Activated T-cell treated with anti-CD3 and anti-CD28 coated beads, Interleukin-2, amount 50 U/mL, for 72 hours (primary cell): ENCODE measurements around the gene HOXD4. TPM values are rescaled to one million over a fixed set of nuclear protein-coding genes. Genes with fewer than 3 reads are reported as not detected.

Experiments used
- ATAC-seq, 2 donors: fragments of 150-1000 bp; cut with Tn5 transposase; replicated peaks in 1 of 2; 2 replicates each; pipeline ENCODE4 v1.10.0; 2021; ENCODE audit warnings: moderate library complexity in 2 of 2, mild to moderate bottlenecking in 1 of 2
- DNase-seq, 2 donors: peaks; one replicate each; pipeline ENCODE4 v3.0.0; 2021 to 2022; ENCODE audit warnings: mixed read lengths in 1 of 2
- H3K27ac Mint-ChIP-seq: one replicate; pipeline ENCODE4 v1.8.0; 2022; ENCODE audit warnings: mild to moderate bottlenecking, moderate library complexity, mixed read lengths
- H3K27me3 Mint-ChIP-seq: one replicate; pipeline ENCODE4 v1.8.0; 2022; ENCODE audit warnings: low read depth, mixed read lengths
- H3K36me3 Mint-ChIP-seq, 2 donors: one replicate each; pipeline ENCODE4 v1.8.0; 2022; ENCODE audit warnings: mixed read lengths in 2 of 2, mild to moderate bottlenecking in 1 of 2; ENCODE audit not compliant: insufficient read depth in 2 of 2
- H3K4me1 Mint-ChIP-seq: one replicate; pipeline ENCODE4 v1.8.0; 2022; ENCODE audit warnings: low read depth, mixed read lengths
- H3K4me3 Mint-ChIP-seq, 2 donors: one replicate each; pipeline ENCODE4 v1.8.0; 2022; ENCODE audit warnings: mild to moderate bottlenecking in 2 of 2, mixed read lengths in 2 of 2, moderate library complexity in 2 of 2
- H3K9me3 Mint-ChIP-seq, 2 donors: one replicate each; pipeline ENCODE4 v1.8.0; 2022; ENCODE audit warnings: mixed read lengths in 2 of 2
- total RNA-seq, 2 donors: library from RNA; stranded (reverse); gene quantifications; one replicate each; pipeline ENCODE4 v1.2.3, GENCODE V29; 2022

Gene HOXD4
- total RNA-seq, 2 donors from 2014 or later, result not detected

- Mint-ChIP-seq H3K9me3 (no peaks in the 10 kb centered on the region), H3K27ac (peak overlapping the region; percentile 15), H3K36me3 (peaks cover 0 to 5% of the 10 kb centered on the region in 2 donors), H3K27me3 (peaks cover 86% of the 10 kb centered on the region), H3K4me3 (peak overlapping the region in 1 of 2 donors; percentile 74), H3K4me1 (peaks cover 35% of the 10 kb centered on the region)
- ATAC-seq, result no peak
- no peak for DNase-seq
Measured at GRCh38 chr2:176173567-176174381, 22.4 kb downstream of the HOXD4 start.

- H3K4me3 Mint-ChIP-seq, result peak overlapping the region in 1 of 2 donors; percentile 74
- ATAC-seq (no peak), DNase-seq (no peak)
- H3K4me1 Mint-ChIP-seq, result peaks cover 35% of the 10 kb centered on the region
- H3K27ac Mint-ChIP-seq, result no peak overlapping the region
- H3K36me3 Mint-ChIP-seq, result peaks cover 0 to 5% of the 10 kb centered on the region in 2 donors
- peaks cover 88% of the 10 kb centered on the region for H3K27me3 Mint-ChIP-seq
- H3K9me3 Mint-ChIP-seq, result no peaks in the 10 kb centered on the region
Measured at GRCh38 chr2:176174382-176174823, 23.1 kb downstream of the HOXD4 start.

DNA sequence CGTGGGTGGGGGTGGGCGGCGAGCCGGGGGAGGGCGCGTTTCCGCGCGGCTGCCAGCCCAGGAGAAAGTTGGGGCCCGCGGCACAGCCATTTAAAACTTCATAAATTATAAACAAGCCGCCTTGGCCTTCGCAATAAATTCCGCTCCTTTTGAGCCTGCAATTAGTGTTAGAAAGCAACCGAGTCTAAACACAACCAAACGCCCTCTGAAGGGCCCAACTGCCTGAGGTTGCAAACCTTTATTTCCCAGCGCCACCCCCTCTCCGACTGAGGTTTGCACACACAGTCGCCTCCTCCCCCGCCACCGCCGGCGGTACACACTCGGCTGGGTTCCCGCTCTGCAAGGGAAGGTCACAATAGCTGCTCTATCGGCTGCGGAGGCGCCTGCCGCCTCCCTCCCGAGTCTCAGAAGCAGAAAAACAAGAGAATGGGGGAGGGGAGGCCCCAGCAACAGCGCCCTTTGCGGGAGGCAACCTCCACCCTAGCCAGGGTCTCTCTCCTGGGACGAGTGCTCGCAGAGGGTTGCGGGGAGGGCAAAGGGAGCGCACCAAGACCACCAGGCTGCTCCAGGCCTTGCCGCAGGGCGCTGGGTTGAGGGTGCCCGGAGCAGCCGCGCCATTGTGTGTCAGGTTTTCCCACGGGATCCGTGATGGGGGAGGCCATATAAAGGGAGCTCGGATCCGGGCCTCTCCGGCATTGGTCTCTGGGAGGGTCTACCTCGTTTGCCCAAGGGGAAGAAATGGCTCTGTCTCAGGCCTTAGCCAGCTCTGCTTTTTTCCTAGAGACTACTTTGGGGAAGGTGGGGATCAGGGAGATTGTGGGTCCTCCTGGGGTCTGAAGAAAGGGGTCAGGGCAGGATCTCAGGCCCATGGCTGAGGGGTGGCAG, 23.7 kb downstream of the HOXD4 start:
- Mint-ChIP-seq H3K36me3 (peaks cover 2 to 5% of the 10 kb centered on the region in 2 donors), H3K27ac (no peak overlapping the region), H3K9me3 (no peaks in the 10 kb centered on the region), H3K4me3 (peak overlapping the region; percentile 73 to 74), H3K27me3 (peaks cover 88% of the 10 kb centered on the region), H3K4me1 (peaks cover 35% of the 10 kb centered on the region)
- DNase-seq (no peak), ATAC-seq (peak; percentile 49 to 50)

DNA sequence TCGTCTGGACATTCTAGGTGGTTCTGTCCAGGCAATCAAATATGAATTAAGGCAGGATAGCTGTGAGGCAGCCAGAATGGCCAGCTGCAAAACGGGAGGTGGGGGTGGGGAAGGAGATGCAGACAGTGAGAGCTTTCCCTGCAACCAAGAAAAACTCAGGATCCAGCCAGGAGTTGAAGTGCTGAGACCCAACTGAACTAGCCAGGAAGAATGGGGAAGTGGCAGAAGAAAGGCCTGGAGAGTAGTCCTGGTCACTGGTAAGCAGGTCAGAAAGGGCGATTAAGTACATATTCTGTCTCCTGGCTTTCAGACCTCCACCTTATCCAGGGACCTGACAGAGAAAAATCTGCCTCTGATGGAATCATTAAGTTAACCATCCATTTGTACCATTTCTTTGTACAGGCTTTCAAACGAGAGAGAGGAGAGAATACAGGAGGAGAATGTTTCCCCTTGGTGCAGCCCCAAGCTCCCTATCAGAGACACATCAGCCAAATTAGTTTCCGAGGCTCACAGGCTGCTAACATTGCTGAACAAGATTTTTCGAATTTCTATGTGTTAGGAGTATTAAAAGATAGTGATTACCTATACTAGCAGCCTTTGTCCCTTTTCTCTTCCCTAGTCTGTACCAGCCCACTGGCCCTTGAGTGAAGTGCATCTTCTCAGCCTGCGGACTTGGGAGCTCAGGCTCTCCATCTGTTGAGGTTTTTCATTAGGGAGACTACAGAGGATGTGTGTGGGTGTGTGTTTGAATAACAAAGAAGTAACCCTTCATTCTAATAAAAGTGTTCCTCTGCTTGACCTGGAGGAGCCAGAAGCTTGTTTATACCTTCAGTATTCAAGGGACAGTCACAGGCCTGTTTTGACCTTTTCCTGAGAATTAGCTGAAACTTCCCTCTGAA, 24.6 kb downstream of the HOXD4 start:
- ATAC-seq, result no peak
- Mint-ChIP-seq H3K27me3 (peaks cover 90% of the 10 kb centered on the region), H3K9me3 (no peaks in the 10 kb centered on the region), H3K4me3 (no peak overlapping the region), H3K36me3 (peaks cover 2 to 5% of the 10 kb centered on the region in 2 donors), H3K4me1 (peaks cover 35% of the 10 kb centered on the region), H3K27ac (no peak overlapping the region)
- no peak for DNase-seq

DNA sequence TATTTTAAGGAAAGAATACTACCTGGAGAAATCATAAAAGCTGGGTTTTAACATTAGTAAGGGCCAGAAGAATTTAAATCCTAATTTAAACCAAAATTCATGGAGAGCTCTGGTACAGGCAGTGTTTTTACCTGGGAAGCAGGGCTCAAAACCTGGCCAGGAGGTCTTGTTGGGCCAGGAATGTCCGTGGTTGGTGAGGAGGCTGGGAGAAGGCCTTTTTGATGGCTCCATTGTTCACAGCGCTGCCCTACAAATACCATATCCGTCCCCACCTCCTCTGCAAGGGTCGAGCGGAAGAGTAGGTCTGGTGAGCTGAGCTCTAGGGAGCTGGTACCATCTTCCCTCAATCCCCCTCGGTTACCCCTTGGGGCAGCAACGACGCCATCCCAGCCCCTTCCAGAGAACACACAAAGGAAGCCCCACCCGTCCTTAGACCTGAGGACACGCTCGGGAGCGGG, 26.3 kb downstream of the HOXD4 start:
- peak overlapping the region; percentile 73 to 77 for H3K4me3 Mint-ChIP-seq
- H3K27ac Mint-ChIP-seq, result no peak overlapping the region
- peak; percentile 16 to 23 for ATAC-seq

DNA sequence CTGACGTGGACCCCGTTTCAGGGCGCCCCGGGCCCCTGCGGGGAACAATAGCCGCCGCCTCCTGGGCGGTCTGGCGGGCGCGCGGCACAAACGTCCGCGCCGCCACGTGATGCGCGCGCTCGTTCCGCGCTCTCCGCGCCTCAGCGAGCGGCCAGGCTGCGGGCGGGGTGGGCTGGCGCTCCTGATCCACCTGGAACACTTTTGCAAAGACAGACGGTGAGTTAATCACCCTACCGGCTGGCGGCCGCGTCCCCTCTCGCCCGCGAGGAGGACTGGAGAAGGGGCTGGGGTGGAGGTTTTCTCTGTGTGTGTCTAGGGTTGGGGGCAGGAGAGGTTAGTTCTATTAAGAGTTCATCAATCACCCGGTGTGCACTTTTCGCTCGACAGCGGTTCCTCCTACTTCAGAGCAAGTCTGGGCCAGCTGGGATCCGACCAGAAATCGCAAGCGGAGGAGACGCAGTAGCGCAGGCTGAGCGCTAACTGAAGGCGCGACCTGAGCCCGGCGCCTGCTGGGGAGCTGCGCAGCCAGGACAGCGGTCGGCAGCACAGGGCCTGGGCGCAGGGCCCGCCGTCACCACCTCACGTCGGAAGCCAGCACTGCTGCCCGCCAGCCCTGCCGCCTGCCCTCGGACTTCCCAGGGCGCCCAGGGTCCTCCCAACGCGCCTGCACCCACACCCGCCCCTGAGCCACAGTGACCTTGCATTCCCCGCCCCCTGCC, 26.8 kb downstream of the HOXD4 start:
- Mint-ChIP-seq H3K27me3 (peaks cover 86% of the 10 kb centered on the region), H3K9me3 (no peaks in the 10 kb centered on the region), H3K27ac (no peak overlapping the region), H3K36me3 (peaks cover 0 to 2% of the 10 kb centered on the region in 2 donors), H3K4me3 (peak overlapping the region; percentile 73 to 77), H3K4me1 (peaks cover 20% of the 10 kb centered on the region)
- ATAC-seq (peak; percentile 43 to 59), DNase-seq (no peak)

More for the DNA sequence above, 26.3 kb downstream of the HOXD4 start:
- H3K36me3 Mint-ChIP-seq, result peaks cover 1 to 2% of the 10 kb centered on the region in 2 donors
- H3K4me1 Mint-ChIP-seq, result peaks cover 26% of the 10 kb centered on the region
- no peak for DNase-seq
- no peaks in the 10 kb centered on the region for H3K9me3 Mint-ChIP-seq
- H3K27me3 Mint-ChIP-seq, result peaks cover 86% of the 10 kb centered on the region

GRCh38 chr2:176178757-176179295, 27.5 kb downstream of the HOXD4 start:
- Mint-ChIP-seq H3K36me3 (peaks cover 0 to 2% of the 10 kb centered on the region in 2 donors), H3K9me3 (no peaks in the 10 kb centered on the region), H3K27ac (no peak overlapping the region), H3K4me1 (peaks cover 14% of the 10 kb centered on the region), H3K4me3 (peak overlapping the region; percentile 23 to 77), H3K27me3 (peaks cover 86% of the 10 kb centered on the region)
- DNase-seq (no peak), ATAC-seq (no peak)

DNA sequence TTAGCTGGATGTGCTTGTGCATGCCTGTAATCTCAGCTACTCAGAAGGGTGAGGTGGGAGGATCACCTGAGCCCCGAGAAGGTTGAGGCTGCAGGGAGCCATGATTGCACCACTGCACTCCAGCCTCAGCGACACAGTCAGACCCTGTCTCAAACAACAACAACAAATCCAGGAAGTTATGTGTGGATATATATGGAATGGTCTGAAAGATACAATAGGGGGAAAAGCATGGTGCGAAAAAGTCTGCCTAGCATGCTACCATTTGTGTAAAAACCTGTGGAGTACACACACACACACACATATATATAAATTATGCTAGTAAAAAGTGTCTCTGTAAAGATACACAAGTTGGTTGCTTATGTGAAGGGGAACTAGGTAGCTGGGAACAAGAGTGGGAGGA, 30.2 kb downstream of the HOXD4 start:
- Mint-ChIP-seq H3K9me3 (no peaks in the 10 kb centered on the region), H3K4me1 (no peaks in the 10 kb centered on the region), H3K36me3 (peaks cover 0 to 2% of the 10 kb centered on the region in 2 donors), H3K27me3 (peaks cover 71% of the 10 kb centered on the region), H3K4me3 (no peak overlapping the region), H3K27ac (no peak overlapping the region)
- DNase-seq (no peak), ATAC-seq (no peak)

- peaks cover 0 to 2% of the 10 kb centered on the region in 2 donors for H3K36me3 Mint-ChIP-seq
- peaks cover 71% of the 10 kb centered on the region for H3K27me3 Mint-ChIP-seq
- DNase-seq (no peak), ATAC-seq (no peak)
- H3K4me1 Mint-ChIP-seq, result peaks cover 7% of the 10 kb centered on the region
- no peak overlapping the region for H3K27ac Mint-ChIP-seq
- no peak overlapping the region for H3K4me3 Mint-ChIP-seq
- no peaks in the 10 kb centered on the region for H3K9me3 Mint-ChIP-seq
Measured at GRCh38 chr2:176182671-176183070, 31.3 kb downstream of the HOXD4 start.

DNA sequence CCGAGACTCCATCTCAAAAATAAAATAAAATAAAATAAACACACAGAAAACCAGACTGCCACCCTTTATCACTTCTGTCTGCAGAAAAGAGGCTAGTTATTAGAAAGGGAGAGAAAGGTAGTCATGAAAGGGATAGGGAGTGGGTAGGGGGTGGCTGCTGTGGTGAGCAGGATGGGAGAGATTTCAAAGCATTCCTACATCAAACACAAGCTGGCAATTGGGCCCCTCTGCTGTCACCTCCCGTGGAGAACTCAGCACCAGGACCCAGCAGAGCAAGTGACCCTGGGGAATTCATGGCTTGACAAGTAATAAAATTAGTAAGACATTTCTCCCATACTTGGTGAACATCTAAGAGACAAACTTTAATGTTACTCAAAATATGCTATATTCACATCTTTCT, 33.4 kb downstream of the HOXD4 start:
- peaks cover 68% of the 10 kb centered on the region for H3K27me3 Mint-ChIP-seq
- ATAC-seq, result no peak
- H3K27ac Mint-ChIP-seq, result no peak overlapping the region
- H3K36me3 Mint-ChIP-seq, result peaks cover 2 to 4% of the 10 kb centered on the region in 2 donors
- DNase-seq, result no peak
- no peak overlapping the region for H3K4me3 Mint-ChIP-seq
- no peaks in the 10 kb centered on the region for H3K9me3 Mint-ChIP-seq
- H3K4me1 Mint-ChIP-seq, result peaks cover 16% of the 10 kb centered on the region

GRCh38 chr2:176186024-176186423, 34.7 kb downstream of the HOXD4 start:
- Mint-ChIP-seq H3K27me3 (peaks cover 67% of the 10 kb centered on the region), H3K36me3 (peaks cover 2 to 4% of the 10 kb centered on the region in 2 donors), H3K4me3 (no peak overlapping the region), H3K4me1 (peaks cover 18% of the 10 kb centered on the region), H3K27ac (no peak overlapping the region), H3K9me3 (no peaks in the 10 kb centered on the region)
- DNase-seq (no peak), ATAC-seq (no peak)
